HFF-Myc (cell line): ENCODE data around the gene MICALL1.

Experiments
- DNase-seq: peaks from one replicate; pipeline ENCODE4 v3.0.0-alpha.2; 2011; ENCODE audit warnings: low read depth; ENCODE audit errors: extremely low read depth
- H3K4me3 ChIP-seq: replicated peaks from 2 replicates; pipeline ENCODE4 v1.5.1; 2011; ENCODE audit warnings: low read depth, mild to moderate bottlenecking, control low read depth, low read length
- CTCF ChIP-seq: IDR thresholded peaks from 2 replicates; pipeline ENCODE4 v1.5.1; 2012; ENCODE audit warnings: mild to moderate bottlenecking, low read depth, low read length, control low read depth; ENCODE audit errors: missing control alignments

MICALL1 gene

GRCh38 chr22:37981282-37982011 is 75.3 kb downstream of the MICALL1 start:
- no peak overlapping the region for H3K4me3 ChIP-seq
- no peak for DNase-seq
- TF ChIP-seq CTCF, result no peak

- no peak for DNase-seq
- no peak for TF ChIP-seq CTCF
- H3K4me3 ChIP-seq, result no peak overlapping the region
These were observed 76.2 kb downstream of the MICALL1 start for GRCh38 chr22:37982151-37982785.

- no peak for DNase-seq
- no peak overlapping the region for H3K4me3 ChIP-seq
- peak; percentile 55 for TF ChIP-seq CTCF
These were observed 77.1 kb downstream of the MICALL1 start for GRCh38 chr22:37982938-37983859.

- H3K4me3 ChIP-seq, result no peak within 1 kb of the TSS
- TF ChIP-seq CTCF, result no peak
- DNase-seq, result no peak
These were observed 78.0 kb downstream of the MICALL1 start, which contains the start of gene SOX10 for GRCh38 chr22:37983860-37984791. Gene SOX10, minus strand, starts transcription at chr22:37984555. Its CDS starts 771 bp downstream, at chr22:37983784.

- no peak for TF ChIP-seq CTCF
These were observed 79.0 kb downstream of the MICALL1 start for GRCh38 chr22:37985050-37985585.

GRCh38 chr22:37985751-37986281 is 79.7 kb downstream of the MICALL1 start:
- H3K4me3 ChIP-seq, result no peak overlapping the region
- TF ChIP-seq CTCF, result no peak
- no peak for DNase-seq

More at GRCh38 chr22:37985050-37985585, 79.0 kb downstream of the MICALL1 start:
- DNase-seq, result no peak
- H3K4me3 ChIP-seq, result no peak overlapping the region
